SIG-M5 (cell line): ENCODE results near the gene MAN2B2.
"Not testable (repeated sequence)": the region's sequence is repeated elsewhere in the genome, so short reads cannot be mapped to it uniquely, and the experiment has no call there.

ENCODE experiments used
- DNase-seq: peaks from one replicate; lab custom pipeline; 2025; lab: John Stamatoyannopoulos, UW

The MAN2B2 gene

GRCh38 chr4:6643141-6643847 is 68.3 kb downstream of the MAN2B2 start:
- DNase-seq: no peak

GRCh38 chr4:6644792-6645530 is 70.0 kb downstream of the MAN2B2 start:
- DNase-seq: no peak

GRCh38 chr4:6647169-6647568 is 72.2 kb downstream of the MAN2B2 start:
- DNase-seq: no peak

- no peak for DNase-seq
Measured at GRCh38 chr4:6647582-6648230, 72.7 kb downstream of the MAN2B2 start.

- no peak for DNase-seq
Measured at GRCh38 chr4:6649216-6649615, 74.2 kb downstream of the MAN2B2 start.

GRCh38 chr4:6654211-6654610 is 79.2 kb downstream of the MAN2B2 start:
- DNase-seq: not testable (repeated sequence)

GRCh38 chr4:6655291-6655690 is 80.3 kb downstream of the MAN2B2 start:
- not testable (repeated sequence) for DNase-seq

GRCh38 chr4:6655924-6656323 is 80.9 kb downstream of the MAN2B2 start:
- DNase-seq: no peak

GRCh38 chr4:6657242-6658208 is 82.5 kb downstream of the MAN2B2 start:
- no peak for DNase-seq

GRCh38 chr4:6658209-6658595 is 83.2 kb downstream of the MAN2B2 start:
- no peak for DNase-seq

GRCh38 chr4:6658597-6659075 is 83.6 kb downstream of the MAN2B2 start:
- no peak for DNase-seq

- DNase-seq: no peak
Measured at GRCh38 chr4:6659897-6660296, 84.9 kb downstream of the MAN2B2 start.

GRCh38 chr4:6660430-6660829 is 85.4 kb downstream of the MAN2B2 start:
- no peak for DNase-seq

GRCh38 chr4:6662591-6662990 is 87.6 kb downstream of the MAN2B2 start:
- DNase-seq: no peak

- DNase-seq: no peak
Measured at GRCh38 chr4:6663596-6664393, 88.8 kb downstream of the MAN2B2 start.

- DNase-seq: no peak
Measured at GRCh38 chr4:6665320-6665654, 90.3 kb downstream of the MAN2B2 start.

- DNase-seq: no peak
Measured at GRCh38 chr4:6668391-6668790, 93.4 kb downstream of the MAN2B2 start.

GRCh38 chr4:6671648-6672047 is 96.7 kb downstream of the MAN2B2 start:
- no peak for DNase-seq

GRCh38 chr4:6672131-6672530 is 97.1 kb downstream of the MAN2B2 start:
- DNase-seq: no peak

- DNase-seq: not testable (repeated sequence)
Measured at GRCh38 chr4:6672541-6673190, 97.7 kb downstream of the MAN2B2 start.
